ENCODE measurements around the gene EIF3CL. TPM values are rescaled to one million over a fixed set of nuclear protein-coding genes. Genes with fewer than 3 reads are reported as not detected.
"Not testable (repeated sequence)": the region's sequence is repeated elsewhere in the genome, so short reads cannot be mapped to it uniquely, and the experiment has no call there.

The EIF3CL gene
- total and polyA plus RNA-seq, 2 of the 8 experiments (the other 6 are each of a cell fraction or from before 2014, with no cell fraction given): 210 TPM; not detected in 1

- H3K56ac ChIP-seq (replicated peaks; ENCODE audit: insufficient read length, low read depth, low read length); H3K9me3 ChIP-seq (ENCODE audit: insufficient read depth in 2 of 2, low read depth in 1 of 2, low read length in 1 of 2); FAIRE-seq; H3K36me3 ChIP-seq (ENCODE audit: control insufficient read depth in 2 of 4, insufficient read depth in 4 of 4, low read length in 3 of 4); H3K23ac ChIP-seq (ENCODE audit: insufficient read length); H2AFZ ChIP-seq (ENCODE audit: low read length); H4K8ac ChIP-seq (ENCODE audit: extremely low read depth, insufficient read depth, low read length); H3K79me2 ChIP-seq (ENCODE audit: control insufficient read depth in 1 of 2, insufficient read depth in 2 of 2, low read length in 2 of 2); H3K18ac ChIP-seq (ENCODE audit: extremely low read depth, low read length); H3K4me3 ChIP-seq (ENCODE audit: extremely low read depth in 1 of 4, insufficient read depth in 2 of 4, low read depth in 3 of 4, low read length in 4 of 4); H3K27me3 ChIP-seq (replicated peaks in 1 of 4; ENCODE audit: control insufficient read depth in 3 of 4, extremely low read depth in 1 of 4, insufficient read depth in 3 of 4, low read length in 3 of 4); H3K27ac ChIP-seq (ENCODE audit: low read depth, low read length); H2BK12ac ChIP-seq (ENCODE audit: low read depth, low read length); CTCF ChIA-PET (ENCODE audit: partially characterized antibody); H2AK5ac ChIP-seq (ENCODE audit: low read depth, low read length); H2BK5ac ChIP-seq (ENCODE audit: low read depth, low read length); H3K4me2 ChIP-seq (ENCODE audit: insufficient read depth in 1 of 2, low read depth in 2 of 2, low read length in 2 of 2); H4K91ac ChIP-seq (replicated peaks; ENCODE audit: insufficient read length, low read length); H4K20me1 ChIP-seq (replicated peaks in 1 of 2; ENCODE audit: control insufficient read depth in 1 of 2, insufficient read depth in 2 of 2, low read length in 2 of 2); H3K4ac ChIP-seq (replicated peaks; ENCODE audit: insufficient read length, low read depth, low read length); POLR2A ChIA-PET (ENCODE audit: partially characterized antibody); H3K4me1 ChIP-seq (replicated peaks in 1 of 4; ENCODE audit: control insufficient read depth in 3 of 4, insufficient read depth in 4 of 4, low read length in 3 of 4); H2BK15ac ChIP-seq (ENCODE audit: low read length); H2BK120ac ChIP-seq (replicated peaks; ENCODE audit: low read depth, low read length); H2BK20ac ChIP-seq (ENCODE audit: low read length); H3K23me2 ChIP-seq (ENCODE audit: low read depth, low read length); H3K9ac ChIP-seq (replicated peaks in 1 of 4; ENCODE audit: extremely low read depth in 1 of 4, low read depth in 3 of 4, low read length in 3 of 4); H3K14ac ChIP-seq (ENCODE audit: insufficient read length); DNase-seq (ENCODE audit: low read depth in 1 of 2, low spot score in 2 of 2); H4K5ac ChIP-seq (ENCODE audit: insufficient read length, low read depth, low read length); H3K79me1 ChIP-seq (ENCODE audit: low read depth, low read length): not testable (repeated sequence)
- no CpG with 5 or more reads among the region's 6 CpGs for WGBS, 2 experiments (ENCODE audit: extremely low coverage in 1 of 2, insufficient coverage in 1 of 2, insufficient read length in 1 of 2, insufficient replicate concordance in 2 of 2, low coverage in 1 of 2, low lambda C conversion rate in 2 of 2, missing lambda C conversion rate in 1 of 2)
Observed at GRCh38 chr16:28447081-28447480, 43.4 kb upstream of the EIF3CL start.

GRCh38 chr16:28446388-28446787 lies 42.7 kb upstream of the EIF3CL start:
- FAIRE-seq; H4K91ac ChIP-seq (replicated peaks; ENCODE audit: insufficient read length, low read length); H3K23ac ChIP-seq (ENCODE audit: insufficient read length); H3K9ac ChIP-seq (replicated peaks in 1 of 4; ENCODE audit: extremely low read depth in 1 of 4, low read depth in 3 of 4, low read length in 3 of 4); H3K4me1 ChIP-seq (replicated peaks in 1 of 4; ENCODE audit: control insufficient read depth in 3 of 4, insufficient read depth in 4 of 4, low read length in 3 of 4); H3K27me3 ChIP-seq (replicated peaks in 1 of 4; ENCODE audit: control insufficient read depth in 3 of 4, extremely low read depth in 1 of 4, insufficient read depth in 3 of 4, low read length in 3 of 4); H3K79me2 ChIP-seq (ENCODE audit: control insufficient read depth in 1 of 2, insufficient read depth in 2 of 2, low read length in 2 of 2); H3K4me3 ChIP-seq (ENCODE audit: extremely low read depth in 1 of 4, insufficient read depth in 2 of 4, low read depth in 3 of 4, low read length in 4 of 4); H2BK120ac ChIP-seq (replicated peaks; ENCODE audit: low read depth, low read length); H4K20me1 ChIP-seq (replicated peaks in 1 of 2; ENCODE audit: control insufficient read depth in 1 of 2, insufficient read depth in 2 of 2, low read length in 2 of 2); H2BK5ac ChIP-seq (ENCODE audit: low read depth, low read length); POLR2A ChIA-PET (ENCODE audit: partially characterized antibody); H3K79me1 ChIP-seq (ENCODE audit: low read depth, low read length); H2AK5ac ChIP-seq (ENCODE audit: low read depth, low read length); H2BK20ac ChIP-seq (ENCODE audit: low read length); H3K9me3 ChIP-seq (ENCODE audit: insufficient read depth in 2 of 2, low read depth in 1 of 2, low read length in 1 of 2); H3K4ac ChIP-seq (replicated peaks; ENCODE audit: insufficient read length, low read depth, low read length); H4K5ac ChIP-seq (ENCODE audit: insufficient read length, low read depth, low read length); H3K14ac ChIP-seq (ENCODE audit: insufficient read length); H3K56ac ChIP-seq (replicated peaks; ENCODE audit: insufficient read length, low read depth, low read length); CTCF ChIA-PET (ENCODE audit: partially characterized antibody); H3K27ac ChIP-seq (ENCODE audit: low read depth, low read length); H3K18ac ChIP-seq (ENCODE audit: extremely low read depth, low read length); H2AFZ ChIP-seq (ENCODE audit: low read length); H4K8ac ChIP-seq (ENCODE audit: extremely low read depth, insufficient read depth, low read length); H3K36me3 ChIP-seq (ENCODE audit: control insufficient read depth in 2 of 4, insufficient read depth in 4 of 4, low read length in 3 of 4); H3K4me2 ChIP-seq (ENCODE audit: insufficient read depth in 1 of 2, low read depth in 2 of 2, low read length in 2 of 2); H3K23me2 ChIP-seq (ENCODE audit: low read depth, low read length); H2BK12ac ChIP-seq (ENCODE audit: low read depth, low read length); H2BK15ac ChIP-seq (ENCODE audit: low read length); DNase-seq (ENCODE audit: low read depth in 1 of 2, low spot score in 2 of 2): not testable (repeated sequence)
- no CpG with 5 or more reads among the region's 4 CpGs for WGBS, 2 experiments (ENCODE audit: extremely low coverage in 1 of 2, insufficient coverage in 1 of 2, insufficient read length in 1 of 2, insufficient replicate concordance in 2 of 2, low coverage in 1 of 2, low lambda C conversion rate in 2 of 2, missing lambda C conversion rate in 1 of 2)
